GM12878 (cell line): ENCODE data around the gene SLC25A36. TPM values are rescaled to one million over a fixed set of nuclear protein-coding genes. Genes with fewer than 3 reads are reported as not detected.

ENCODE experiments used
- CEBPB ChIP-seq, 2 experiments: fragments of 150-350 bp in 1 of 2; IDR thresholded peaks; 2 replicates each; pipeline ENCODE4 v1.6.1; 2012 to 2014; ENCODE audit warnings: low read depth in 2 of 2, low read length in 2 of 2, borderline replicate concordance in 1 of 2, inconsistent platforms in 1 of 2
- ESRRA ChIP-seq: IDR thresholded peaks from 2 replicates; pipeline ENCODE4 v1.6.1; 2012; ENCODE audit warnings: mild to moderate bottlenecking, low read length, improper control_type of control experiment
- HCFC1 ChIP-seq: fragments of 150-350 bp; IDR thresholded peaks from 2 replicates; pipeline ENCODE4 v1.6.1; 2014; ENCODE audit warnings: low read length
- IKZF2 ChIP-seq, 2 experiments: fragments of 450-650 bp; IDR thresholded peaks; 2 replicates each; pipeline ENCODE4 v1.6.1; 2017; ENCODE audit warnings: mild to moderate bottlenecking in 2 of 2, moderate library complexity in 2 of 2
- LARP7 ChIP-seq: fragments of 450-650 bp; IDR thresholded peaks from 2 replicates; pipeline ENCODE4 v1.6.1; 2017; ENCODE audit warnings: mild to moderate bottlenecking
- MTA3 ChIP-seq: IDR thresholded peaks from 2 replicates; pipeline ENCODE4 v1.6.1; 2012; ENCODE audit warnings: low read length, inconsistent platforms, borderline replicate concordance
- MXI1 ChIP-seq: fragments of 150-350 bp; IDR thresholded peaks from 2 replicates; pipeline ENCODE4 v1.6.1; 2011; ENCODE audit warnings: low read depth, mild to moderate bottlenecking, inconsistent platforms, low read length, improper control_type of control experiment
- MYB ChIP-seq: fragments of 150-350 bp; IDR thresholded peaks from 2 replicates; pipeline ENCODE4 v1.6.1; 2014; ENCODE audit warnings: mild to moderate bottlenecking, low read depth, low read length, borderline replicate concordance
- NFYA ChIP-seq: IDR thresholded peaks from 2 replicates; pipeline ENCODE4 v1.6.1; 2011; ENCODE audit warnings: low read depth, mild to moderate bottlenecking, low read length, improper control_type of control experiment, borderline replicate concordance
- POLR2AphosphoS2 ChIP-seq: IDR thresholded peaks from 2 replicates; pipeline ENCODE4 v1.6.1; 2011; ENCODE audit warnings: low read depth, mild to moderate bottlenecking, low read length, improper control_type of control experiment, moderate library complexity
- POLR2AphosphoS5 ChIP-seq: IDR thresholded peaks from 2 replicates; pipeline ENCODE4 v1.6.1; 2011; ENCODE audit warnings: mild to moderate bottlenecking, low read length, inconsistent platforms
- RB1 ChIP-seq: fragments of 450-650 bp; formaldehyde crosslinking; IDR thresholded peaks from 2 replicates; pipeline ENCODE4 v1.6.1; 2017; ENCODE audit warnings: mild to moderate bottlenecking, borderline replicate concordance
- RELB ChIP-seq: fragments of 450-650 bp; IDR thresholded peaks from 2 replicates; pipeline ENCODE4 v1.6.1; 2017; ENCODE audit warnings: low read depth, mild to moderate bottlenecking, moderate library complexity
- RFX5 ChIP-seq: IDR thresholded peaks from 2 replicates; pipeline ENCODE4 v1.6.1; 2011; ENCODE audit warnings: low read depth, low read length, improper control_type of control experiment
- SMAD5 ChIP-seq: IDR thresholded peaks from 2 replicates; pipeline ENCODE4 v1.6.1; 2016; ENCODE audit warnings: antibody characterized with exemption, low read depth
- SP1 ChIP-seq: IDR thresholded peaks from one replicate; pipeline ENCODE4 v1.6.1; 2011; ENCODE audit warnings: low read depth, low read length
- USF2 ChIP-seq: IDR thresholded peaks from 2 replicates; pipeline ENCODE4 v1.6.1; 2011; ENCODE audit warnings: low read depth, low read length, improper control_type of control experiment, borderline replicate concordance
- polyA plus RNA-seq, 11 experiments: library from polyadenylated mRNA; depleted of rRNA in 4 of 11; unstranded in 6 of 11; stranded (reverse) in 5 of 11; fragments of >200 nt; fragmentation: Nextera tagmentation in 4 of 11; fragmentation: Illumina TruSeq in 1 of 11; extraction: Ambion mirVana in 4 of 11; extraction: Trizol in 1 of 11; gene quantifications; 1 replicate in 1 of 11; 2 replicates in 10 of 11; pipeline versions ENCODE4 v1.2.1 to v1.2.3, GENCODE V29; 2011 to 2016; ENCODE audit warnings: inconsistent platforms in 2 of 11, missing spikeins in 2 of 11, low read depth in 1 of 11
- total RNA-seq, 4 experiments: library from RNA; depleted of rRNA in 3 of 4; stranded (reverse); fragments of >200 nt in 3 of 4; fragmentation: Illumina TruSeq in 1 of 4; extraction: Trizol in 1 of 4; gene quantifications; 2 replicates each; pipeline versions ENCODE4 v1.2.1 to v1.2.3, GENCODE V29; 2013 to 2021

The SLC25A36 gene
- total and polyA plus RNA-seq, 10 of the 15 experiments (the other 5 are each of a cell fraction or from before 2014, with no cell fraction given), result 13.0 to 183 (median 47.7) TPM

GRCh38 chr3:140941434-140942220 is at the start of gene SLC25A36 (continued):
- TF ChIP-seq HCFC1 (peak; percentile 63), ESRRA (no peak), LARP7 (peak; percentile 45; the same call in 1 of the 2 replicates), RB1 (0 out of 2 replicates have a peak, but pooled peaks have one; percentile 72), SMAD5 (peak; percentile 57; the same call in 1 of the 2 replicates), MTA3 (no peak), CEBPB (IDR thresholded peaks at IDR 0.05; ENCODE audit: borderline replicate concordance in 1 of 2, low read depth in 2 of 2, low read length in 2 of 2) (no peak), USF2 (peak; percentile 51; the same call in 1 of the 2 replicates), POLR2AphosphoS2 (0 out of 2 replicates have a peak, but pooled peaks have one; percentile 53), MYB (no peak), POLR2AphosphoS5 (peak; percentile 78; the same call in 1 of the 2 replicates), RFX5 (peak; percentile 89), IKZF2 (IDR thresholded peaks at IDR 0.05) (peak in 1 of 2 experiments; percentile 40; a peak in 1 of 4 replicates), NFYA (no peak), SP1 (peak; percentile 87), RELB (peak; percentile 74), MXI1 (peak; percentile 92)
- TF ChIP-seq, all 136 proteins: peak for 62
